Stimulated activated CD4-positive, alpha-beta T cell treated with anti-CD3 and anti-CD28 coated beads, Interleukin-2, amount 100 ng/mL, for 48 hours (primary cell): ENCODE measurements around the gene PFKFB1.
"Not testable (repeated sequence)": the region's sequence is repeated elsewhere in the genome, so short reads cannot be mapped to it uniquely, and the experiment has no call there.

ENCODE experiments used
- DNase-seq, 2 donors: peaks; one replicate each; pipeline ENCODE4 v3.0.0-alpha.2; 2020

The PFKFB1 gene

DNA sequence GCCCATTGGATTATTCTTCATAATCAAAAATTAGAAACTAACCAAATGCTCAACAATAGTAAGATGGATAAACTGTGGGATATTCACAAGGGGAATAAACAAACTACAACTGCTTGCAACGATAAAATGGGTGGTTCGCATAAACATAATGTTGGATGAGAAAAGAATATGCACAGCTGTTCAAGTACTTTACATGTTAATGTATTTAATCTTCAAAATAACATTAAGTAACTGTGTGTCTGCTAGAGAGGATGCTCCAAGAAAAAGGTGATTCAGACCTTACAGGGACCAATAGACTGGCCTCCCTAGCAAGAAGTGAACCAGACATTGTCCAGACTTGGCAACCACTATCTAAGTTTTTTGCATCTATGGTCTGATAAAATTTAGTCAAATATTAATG lies 2.3 kb downstream of the PFKFB1 start:
- DNase-seq, result no peak

DNA sequence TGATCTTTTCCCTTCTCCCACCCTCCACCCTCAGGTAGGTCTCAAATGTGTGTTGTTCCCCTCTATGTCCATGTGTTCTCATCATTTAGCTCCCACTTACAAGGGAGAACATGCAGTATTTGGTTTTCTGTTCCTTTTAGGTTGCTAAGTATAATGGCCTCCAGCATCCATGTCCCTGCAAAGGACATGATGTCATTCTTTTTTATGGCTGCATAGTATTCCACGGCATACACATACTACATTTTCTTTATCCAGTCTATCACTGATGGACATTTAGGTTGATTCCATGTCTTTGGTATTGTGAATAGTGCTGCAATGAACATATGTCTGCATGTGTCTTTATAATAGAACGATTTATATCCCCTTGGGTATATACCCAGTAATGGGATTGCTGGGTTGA lies 10.7 kb downstream of the PFKFB1 start:
- not testable (repeated sequence) for DNase-seq

DNA sequence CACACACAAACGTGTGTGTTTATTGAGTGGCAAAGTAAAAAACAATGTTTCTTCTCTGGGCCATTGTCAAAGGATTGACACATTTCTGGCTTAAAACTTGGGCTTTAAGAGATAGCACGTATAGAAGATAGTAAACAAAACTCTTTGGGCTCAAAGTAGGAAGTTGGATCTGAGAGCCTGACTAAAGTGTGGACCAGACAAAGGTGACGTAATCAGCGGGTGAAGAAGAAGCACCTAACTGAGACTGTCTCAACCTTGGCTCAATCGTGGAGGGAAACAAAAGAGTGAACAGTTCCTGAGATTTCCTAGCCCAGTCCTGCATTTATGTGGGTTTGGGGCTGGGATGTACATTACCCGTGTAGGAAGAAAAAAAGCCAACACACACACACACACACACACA lies 13.7 kb downstream of the PFKFB1 start:
- no peak for DNase-seq

DNA sequence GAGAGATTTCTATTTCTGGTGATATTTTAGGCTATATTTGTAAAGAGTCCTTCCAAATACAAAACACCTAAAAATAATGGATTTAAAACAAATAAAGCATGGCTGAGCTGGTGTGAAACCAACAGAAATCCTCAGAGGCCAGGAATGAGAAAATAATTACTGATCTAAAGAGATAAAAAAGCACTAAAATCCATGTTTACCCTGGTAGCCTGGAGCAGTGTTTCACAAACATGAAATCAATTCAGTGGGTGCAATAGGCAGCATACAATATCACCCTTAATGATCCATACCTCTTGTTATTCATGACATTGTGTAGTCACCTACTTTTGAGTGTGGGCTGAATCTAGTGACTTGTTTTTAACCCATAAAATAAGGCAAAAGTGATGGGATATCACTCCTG lies 14.6 kb downstream of the PFKFB1 start:
- no peak for DNase-seq

DNA sequence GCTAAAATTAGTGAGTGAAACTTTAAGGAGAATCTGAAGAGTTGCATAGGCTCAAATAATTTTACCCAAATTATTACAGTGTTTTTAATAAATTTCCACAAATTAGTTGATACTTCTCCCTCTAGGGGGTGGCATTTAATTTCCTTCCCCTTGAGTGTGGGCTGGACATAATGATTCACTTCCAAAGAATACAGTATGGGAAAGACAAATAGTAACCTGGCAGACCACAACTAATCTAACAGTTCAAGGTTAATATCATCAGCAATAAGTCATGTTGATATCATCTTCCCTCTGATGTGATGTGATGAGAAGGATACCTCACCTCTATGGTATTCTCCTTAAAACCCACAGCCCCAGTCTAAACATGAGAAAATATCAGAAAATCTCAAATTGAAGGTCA lies 15.5 kb downstream of the PFKFB1 start:
- no peak for DNase-seq

DNA sequence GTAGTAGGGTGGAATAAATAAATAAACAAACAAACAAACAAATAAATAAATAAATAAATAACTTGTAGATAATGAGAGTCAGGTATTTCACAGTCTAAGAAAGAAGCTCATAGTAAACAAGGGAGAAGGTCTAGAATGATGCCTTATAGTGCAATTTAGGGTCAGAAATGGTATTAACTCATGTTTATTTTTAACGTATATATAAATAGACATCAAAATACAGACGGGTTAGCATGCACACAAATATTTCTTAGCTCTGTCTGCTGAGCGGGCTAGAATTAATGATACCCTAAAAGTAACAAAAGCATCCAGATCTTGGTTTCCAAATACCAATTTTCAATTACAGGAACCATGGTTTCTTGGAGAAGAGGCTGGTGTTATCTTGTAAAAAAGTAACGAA lies 16.6 kb downstream of the PFKFB1 start:
- no peak for DNase-seq

DNA sequence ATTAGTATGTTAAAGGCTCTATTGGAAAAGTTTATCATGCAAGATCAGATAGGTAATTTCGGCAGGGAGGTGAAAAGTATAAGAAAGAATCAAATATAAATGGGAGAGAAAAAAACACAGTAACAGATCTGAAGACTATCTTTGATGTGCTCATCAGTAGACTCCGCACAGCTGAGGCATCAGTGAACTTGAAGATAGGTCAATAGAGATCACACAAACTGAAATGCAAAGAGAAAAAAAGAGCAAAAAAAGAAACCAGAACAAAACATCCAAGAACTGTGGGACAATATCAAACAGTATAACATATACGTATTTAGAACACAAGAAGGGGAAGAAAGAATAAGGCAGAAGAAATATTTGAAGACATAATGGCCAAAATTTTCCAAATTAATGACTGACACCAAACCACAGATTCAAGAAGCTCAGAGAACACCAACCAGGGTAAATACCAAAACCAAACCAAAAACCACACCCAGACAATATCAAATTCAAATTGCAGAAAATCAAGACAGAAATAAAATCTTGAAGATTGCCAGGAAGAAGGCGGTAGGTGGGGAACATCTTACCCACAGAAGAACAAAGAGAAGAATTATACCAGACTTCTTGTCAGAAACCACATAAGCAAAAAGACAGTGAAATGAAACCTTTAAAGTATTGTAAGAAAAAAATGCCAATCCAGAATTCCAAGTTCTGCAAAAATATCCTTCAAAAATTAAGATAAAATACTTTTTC lies 29.1 kb downstream of the PFKFB1 start:
- no peak for DNase-seq

DNA sequence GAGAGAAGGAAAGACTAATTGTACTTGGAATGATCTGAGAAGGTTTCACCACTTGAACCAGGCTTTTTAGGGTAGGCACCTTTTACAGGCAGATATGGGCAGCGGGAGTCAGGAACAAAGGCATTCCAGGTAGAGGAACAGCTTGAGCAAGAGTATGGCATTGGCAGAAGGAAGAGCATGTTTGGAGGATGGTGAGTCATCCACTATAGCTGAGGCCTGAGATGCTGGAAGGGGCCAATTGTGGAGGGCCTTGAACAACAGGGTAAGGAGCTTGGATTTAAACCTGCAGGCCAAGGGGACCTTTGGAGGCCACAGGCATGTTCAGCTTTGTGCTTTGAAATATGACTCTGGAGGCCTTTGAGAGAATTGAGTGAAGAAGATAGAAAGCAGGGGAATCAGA lies 32.2 kb downstream of the PFKFB1 start:
- no peak for DNase-seq

DNA sequence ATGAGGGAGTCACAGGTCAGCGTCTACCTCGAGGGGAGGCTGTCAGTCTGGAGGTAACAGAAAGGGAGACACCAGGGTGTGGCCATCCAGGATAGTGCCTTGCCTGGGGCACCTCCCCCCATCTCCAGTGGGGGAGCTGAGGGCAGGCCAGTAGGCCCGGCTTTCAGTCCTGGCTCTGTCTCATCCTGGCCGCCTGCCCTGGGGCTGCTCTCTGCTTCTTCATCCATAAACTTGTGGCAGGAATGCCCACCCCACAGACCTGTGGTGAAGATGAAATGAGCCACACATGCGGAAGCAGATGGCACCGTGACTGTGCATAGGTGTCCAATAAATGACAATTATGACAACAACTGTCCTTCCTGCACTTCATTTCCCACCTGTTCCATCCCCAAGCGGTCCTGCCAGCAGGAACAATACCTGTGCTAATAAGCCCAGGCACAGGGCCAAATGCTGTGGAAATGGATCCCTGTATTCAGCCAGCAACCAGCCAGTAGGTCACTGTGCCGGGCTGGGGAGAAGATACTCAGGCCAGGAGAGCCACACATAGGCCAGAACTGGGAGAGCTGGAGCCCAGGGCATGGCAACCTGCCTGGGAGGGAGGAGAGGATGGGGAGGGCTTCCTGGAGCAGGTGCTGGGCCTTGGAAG lies 43.1 kb downstream of the PFKFB1 start:
- no peak for DNase-seq

DNA sequence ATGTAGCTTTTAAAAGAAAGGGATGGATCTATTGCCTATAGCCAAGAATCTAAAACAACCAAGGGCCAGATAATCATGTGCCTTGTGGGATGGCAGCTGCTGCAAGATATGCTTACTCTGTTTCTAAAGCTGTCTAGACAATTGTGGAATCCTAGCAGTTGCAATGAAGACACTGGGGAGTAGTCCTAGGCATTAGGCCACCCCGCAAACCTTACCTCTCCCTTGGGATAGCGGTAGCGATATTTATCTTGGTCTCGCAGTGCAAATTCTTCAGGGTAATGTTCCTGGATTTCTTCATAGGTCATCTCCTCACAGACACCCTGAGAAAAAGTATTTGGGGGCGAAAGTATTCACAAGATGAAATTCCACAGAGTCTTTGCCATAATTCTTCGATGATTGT lies 48.8 kb downstream of the PFKFB1 start:
- no peak for DNase-seq

DNA sequence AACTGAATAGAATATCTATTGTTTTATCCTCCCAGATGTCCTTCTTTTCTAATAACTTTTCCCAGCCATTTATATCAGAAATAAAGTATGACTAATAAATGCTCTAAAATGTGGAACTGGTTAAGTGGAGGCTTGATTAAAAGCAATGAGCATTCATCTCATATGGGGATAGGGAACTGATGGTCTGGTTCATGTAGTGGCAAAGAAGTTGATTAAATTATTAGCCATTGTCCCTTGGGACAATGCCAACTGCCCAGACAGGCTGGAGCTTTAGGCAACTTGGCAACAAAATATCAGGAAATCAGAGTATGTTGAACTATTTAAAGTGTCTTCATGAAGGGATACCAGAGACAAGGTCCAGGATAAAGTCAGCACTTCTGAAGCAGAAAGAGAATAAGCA lies 49.2 kb downstream of the PFKFB1 start:
- DNase-seq, result no peak

DNA sequence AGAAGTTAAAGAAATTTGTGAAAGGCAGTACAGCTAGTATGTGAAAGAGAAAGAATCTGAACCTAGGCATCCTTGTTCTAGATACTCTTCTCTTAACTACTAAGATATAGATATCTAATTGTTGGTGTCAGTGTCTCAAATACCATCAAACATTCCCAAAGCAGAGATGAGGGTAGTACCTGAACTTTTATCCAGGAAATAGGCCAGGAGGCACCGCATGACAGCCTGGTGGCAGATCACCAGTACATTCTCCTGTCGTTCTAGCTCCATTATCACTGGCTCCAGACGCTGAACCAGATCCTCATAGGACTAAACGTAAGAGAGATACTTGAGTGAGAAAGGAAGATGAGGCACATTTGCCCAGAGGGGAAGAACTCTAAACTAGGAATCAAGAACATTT lies 56.6 kb downstream of the PFKFB1 start:
- no peak for DNase-seq

DNA sequence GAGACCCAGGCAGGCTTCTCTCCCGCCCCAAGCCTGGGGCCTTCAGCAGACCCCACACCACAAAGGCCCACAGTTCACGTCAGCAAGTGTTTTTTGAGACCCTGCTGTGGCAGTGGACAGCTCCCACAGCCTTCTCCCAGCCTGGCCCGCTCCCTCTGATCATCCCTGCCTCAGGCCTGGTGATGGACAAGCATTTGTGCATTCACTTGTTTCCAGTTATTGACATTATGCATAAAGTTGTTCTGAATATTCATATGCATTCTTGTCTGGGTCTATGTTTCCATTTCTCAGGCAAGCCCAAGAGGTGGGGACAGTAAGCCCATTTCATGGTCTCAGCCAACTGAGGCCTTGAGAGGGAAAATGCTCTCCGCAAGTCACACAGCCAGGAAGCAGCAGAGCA lies 58.7 kb downstream of the PFKFB1 start:
- no peak for DNase-seq

DNA sequence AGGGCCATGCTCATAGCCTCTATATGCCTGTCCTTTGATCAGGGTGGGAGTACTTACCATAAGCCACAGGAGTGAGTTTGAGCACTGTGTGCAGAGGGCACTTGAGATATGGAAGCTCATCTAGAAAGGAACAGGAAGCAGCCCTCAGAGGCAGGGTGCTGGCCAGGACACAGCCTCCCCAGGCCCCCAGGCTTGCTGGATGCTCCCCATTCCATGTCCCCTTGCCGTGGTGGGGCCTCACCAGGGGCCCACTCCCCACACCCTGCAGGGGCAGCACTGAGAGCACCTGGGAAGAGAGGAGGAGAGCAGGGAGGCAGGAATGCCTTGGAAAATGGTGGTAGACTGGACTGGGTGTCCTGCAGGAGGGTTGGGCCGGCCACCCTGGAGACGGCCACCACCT lies 59.1 kb downstream of the PFKFB1 start:
- DNase-seq, result no peak

DNA sequence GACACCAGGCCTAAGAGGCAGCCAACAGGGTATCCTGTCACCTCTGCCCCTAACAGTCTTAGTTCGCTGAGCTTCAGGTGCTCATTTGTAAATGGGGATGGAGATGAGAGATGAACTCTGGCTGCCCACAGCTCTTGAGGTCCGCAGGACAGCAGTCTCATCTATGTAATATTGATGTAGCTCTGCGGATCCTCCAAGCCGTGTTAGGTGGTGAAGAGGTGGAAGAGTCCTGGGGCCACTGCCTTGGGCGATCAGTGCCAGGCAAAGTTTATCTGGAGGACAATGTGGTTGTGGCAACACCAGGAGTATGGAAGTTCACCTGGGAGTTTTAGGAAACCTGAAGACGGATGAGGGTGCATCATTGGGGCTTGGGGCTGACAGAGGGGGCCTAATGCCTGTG lies 59.9 kb downstream of the PFKFB1 start:
- DNase-seq, result no peak

DNA sequence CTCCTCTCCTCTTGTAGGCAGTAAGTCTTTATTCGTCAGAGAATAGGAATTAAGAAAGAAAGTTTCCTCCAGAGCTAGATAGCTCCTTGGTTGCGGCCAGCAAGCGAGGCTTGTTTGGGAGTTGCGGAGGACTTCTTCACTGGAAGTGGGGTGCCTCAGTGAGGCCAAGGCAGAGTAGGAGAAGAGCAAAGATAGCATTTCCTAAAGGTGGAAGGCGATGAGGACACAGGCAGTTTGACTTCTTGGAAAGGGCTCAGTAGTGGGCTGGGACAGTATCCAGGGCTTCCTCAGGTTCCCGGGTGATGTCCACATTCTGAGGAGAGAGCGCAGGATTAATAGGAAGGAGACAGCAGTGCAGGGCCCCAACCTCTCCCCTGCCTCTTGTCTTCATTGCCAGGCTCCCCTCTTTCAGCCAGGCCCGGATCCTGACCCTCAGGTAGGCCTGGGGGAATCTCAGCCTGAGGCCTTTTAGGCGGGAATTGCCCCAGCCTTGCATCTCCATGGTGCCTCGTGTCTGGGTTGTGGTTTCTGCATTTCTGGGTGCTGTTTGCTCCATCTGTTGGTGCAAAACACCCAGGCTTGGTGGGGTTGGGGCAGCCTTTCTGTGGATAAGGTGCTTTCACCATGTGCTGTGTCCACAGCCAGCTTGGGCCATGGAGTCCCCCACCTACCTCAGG lies 60.7 kb downstream of the PFKFB1 start:
- DNase-seq, result no peak

DNA sequence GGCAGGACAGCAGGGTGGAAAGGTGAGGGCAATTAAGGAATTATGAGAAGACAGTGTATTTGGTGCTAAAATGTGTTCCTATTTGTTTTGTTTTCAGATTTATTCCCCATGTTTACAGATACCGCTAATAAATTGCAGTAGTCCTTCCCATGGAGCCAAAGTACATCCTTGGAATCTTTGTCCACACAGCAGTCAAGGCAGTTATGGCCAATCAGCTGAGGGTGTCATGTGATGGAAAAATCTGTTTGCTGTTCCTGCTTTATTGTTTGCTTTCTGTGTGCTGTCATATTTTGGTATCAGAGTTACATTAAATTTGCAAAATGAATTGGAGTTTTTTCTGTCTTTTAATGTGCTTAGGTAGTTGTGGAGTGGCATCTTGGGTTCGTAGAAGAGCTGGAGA lies 62.9 kb downstream of the PFKFB1 start:
- no peak for DNase-seq

DNA sequence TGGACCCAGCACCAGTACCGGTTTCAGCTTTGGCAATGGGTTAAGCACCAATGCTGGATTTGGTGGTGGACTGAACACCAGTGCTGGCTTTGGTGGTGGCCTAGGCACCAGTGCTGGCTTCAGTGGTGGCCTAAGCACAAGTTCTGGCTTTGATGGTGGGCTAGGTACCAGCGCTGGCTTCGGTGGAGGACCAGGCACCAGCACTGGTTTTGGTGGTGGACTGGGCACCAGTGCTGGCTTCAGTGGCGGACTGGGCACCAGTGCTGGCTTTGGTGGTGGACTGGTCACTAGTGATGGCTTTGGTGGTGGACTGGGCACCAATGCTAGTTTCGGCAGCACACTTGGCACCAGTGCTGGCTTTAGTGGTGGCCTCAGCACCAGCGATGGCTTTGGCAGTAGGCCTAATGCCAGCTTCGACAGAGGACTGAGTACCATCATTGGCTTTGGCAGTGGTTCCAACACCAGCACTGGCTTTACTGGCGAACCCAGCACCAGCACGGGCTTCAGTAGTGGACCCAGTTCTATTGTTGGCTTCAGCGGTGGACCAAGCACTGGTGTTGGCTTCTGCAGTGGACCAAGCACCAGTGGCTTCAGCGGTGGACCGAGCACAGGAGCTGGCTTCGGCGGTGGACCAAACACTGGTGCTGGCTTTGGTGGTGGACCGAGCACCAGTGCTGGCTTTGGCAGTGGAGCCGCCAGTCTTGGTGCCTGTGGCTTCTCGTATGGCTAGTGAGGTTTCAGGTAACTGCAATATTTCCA lies 63.5 kb downstream of the PFKFB1 start:
- no peak for DNase-seq

DNA sequence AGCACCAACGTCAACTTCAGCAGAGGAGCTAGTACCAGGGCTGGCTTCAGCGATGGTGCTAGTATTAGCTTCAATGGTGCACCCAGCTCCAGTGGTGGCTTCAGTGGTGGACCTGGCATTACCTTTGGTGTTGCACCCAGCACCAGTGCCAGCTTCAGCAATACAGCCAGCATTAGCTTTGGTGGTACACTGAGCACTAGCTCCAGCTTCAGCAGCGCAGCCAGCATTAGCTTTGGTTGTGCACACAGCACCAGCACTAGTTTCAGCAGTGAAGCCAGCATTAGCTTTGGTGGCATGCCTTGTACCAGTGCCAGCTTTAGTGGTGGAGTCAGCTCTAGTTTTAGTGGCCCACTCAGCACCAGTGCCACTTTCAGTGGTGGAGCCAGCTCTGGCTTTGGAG lies 65.1 kb downstream of the PFKFB1 start:
- no peak for DNase-seq

DNA sequence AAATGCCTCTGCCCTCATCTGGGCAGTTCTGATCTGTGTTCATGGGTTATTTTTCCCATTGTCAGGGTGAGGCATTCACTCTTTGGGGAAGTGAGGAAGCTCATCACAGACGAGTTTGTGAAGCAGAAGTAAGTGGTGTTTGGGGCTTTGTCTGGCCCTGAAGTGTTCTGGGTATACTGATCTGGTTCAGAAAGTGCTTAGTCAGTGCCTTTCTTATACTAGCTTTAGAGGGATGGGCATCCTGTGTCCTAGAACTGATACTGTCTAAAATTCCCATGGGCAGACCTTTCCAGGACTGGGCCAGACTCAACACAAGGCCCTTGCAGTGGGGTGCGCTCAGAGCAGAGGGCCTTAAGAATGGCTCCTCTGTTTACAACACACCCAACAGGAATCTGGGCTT lies 67.0 kb downstream of the PFKFB1 start:
- no peak for DNase-seq

DNA sequence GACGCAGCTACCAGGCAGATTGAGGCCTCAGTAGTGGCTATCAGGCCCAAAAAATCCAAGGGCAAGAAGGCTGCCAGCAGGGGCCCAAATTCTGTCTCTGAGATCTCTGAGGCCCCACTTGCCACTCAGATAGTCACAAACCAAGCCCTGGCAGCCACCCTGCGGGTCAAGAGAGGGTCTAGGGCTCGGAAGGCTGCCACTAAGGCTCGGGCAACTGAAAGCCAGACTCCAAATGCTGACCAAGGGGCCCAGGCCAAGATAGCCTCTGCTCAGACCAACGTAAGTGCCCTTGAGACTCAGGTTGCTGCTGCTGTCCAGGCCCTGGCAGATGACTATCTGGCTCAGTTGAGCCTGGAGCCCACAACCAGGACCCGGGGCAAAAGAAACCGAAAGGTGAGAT lies 70.6 kb downstream of the PFKFB1 start:
- no peak for DNase-seq

DNA sequence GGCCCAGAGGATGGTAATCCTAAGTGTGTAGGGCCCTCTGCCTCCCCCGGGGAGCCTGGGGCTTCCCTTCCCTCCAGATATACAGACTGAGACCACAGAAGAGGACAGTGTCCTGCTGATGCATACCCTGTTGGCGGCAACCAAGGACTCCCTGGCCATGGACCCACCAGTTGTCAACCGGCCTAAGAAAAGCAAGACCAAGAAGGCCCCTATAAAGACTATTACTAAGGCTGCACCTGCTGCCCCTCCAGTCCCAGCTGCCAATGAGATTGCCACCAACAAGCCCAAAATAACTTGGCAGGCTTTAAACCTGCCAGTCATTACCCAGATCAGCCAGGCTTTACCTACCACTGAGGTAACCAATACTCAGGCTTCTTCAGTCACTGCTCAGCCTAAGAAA lies 71.4 kb downstream of the PFKFB1 start:
- no peak for DNase-seq

DNA sequence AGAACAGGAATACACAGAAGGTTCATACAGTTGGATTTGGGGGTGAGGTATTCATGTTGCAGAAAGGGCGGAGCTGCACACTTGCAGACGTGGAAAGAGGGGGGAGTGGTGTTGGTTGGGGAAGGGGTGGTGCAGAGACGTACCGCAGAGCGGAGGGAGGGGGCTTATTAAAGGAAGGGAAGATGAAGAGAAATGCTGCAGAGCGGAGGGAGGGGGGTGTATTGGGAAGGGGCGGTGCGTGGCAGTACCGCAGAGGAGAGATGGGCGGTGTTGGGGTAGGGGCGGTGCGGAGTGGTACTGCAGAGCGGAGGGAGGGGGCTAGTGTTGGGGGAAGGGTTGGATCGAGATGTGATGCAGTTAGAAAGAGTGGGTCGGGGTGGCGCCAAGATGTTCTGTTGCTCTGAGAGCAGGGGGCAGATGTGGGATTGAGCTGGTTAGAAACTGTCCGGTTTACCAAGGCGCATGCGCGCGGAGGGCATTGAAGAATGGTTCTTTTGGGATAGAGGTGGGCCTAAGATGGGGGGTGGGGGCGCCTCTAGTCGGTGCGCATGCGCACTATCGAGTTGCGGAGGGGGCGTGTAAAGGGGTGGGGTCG lies 72.5 kb downstream of the PFKFB1 start:
- peak; percentile 15 to 44 for DNase-seq
